Globus pallidus (tissue), 1 donor: ENCODE data around the gene TUT4.

ENCODE experiments used
- DNase-seq: peaks from one replicate; pipeline ENCODE4 v3.0.0-alpha.2; 2015; ENCODE audit warnings: low spot score

TUT4 gene

DNA sequence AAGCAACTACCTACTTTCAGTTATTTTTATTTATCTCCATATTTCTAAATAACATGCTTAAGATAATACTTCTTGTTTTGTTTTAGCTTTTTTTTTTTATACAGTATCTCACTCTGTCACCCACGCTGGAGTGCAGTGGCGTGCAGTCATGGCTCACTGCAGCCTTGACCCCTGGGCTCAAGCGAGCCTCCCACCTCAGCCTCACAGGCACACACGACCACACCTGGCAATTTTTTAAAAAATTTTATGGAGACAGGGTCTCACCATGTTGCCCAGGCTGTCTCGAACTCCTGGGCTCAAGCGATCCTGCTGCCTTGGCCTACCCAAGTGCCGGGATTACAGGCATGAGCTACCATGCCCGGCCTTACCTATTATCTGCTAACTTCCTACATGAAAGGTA is 20.6 kb downstream of the TUT4 start:
- DNase-seq = no peak

DNA sequence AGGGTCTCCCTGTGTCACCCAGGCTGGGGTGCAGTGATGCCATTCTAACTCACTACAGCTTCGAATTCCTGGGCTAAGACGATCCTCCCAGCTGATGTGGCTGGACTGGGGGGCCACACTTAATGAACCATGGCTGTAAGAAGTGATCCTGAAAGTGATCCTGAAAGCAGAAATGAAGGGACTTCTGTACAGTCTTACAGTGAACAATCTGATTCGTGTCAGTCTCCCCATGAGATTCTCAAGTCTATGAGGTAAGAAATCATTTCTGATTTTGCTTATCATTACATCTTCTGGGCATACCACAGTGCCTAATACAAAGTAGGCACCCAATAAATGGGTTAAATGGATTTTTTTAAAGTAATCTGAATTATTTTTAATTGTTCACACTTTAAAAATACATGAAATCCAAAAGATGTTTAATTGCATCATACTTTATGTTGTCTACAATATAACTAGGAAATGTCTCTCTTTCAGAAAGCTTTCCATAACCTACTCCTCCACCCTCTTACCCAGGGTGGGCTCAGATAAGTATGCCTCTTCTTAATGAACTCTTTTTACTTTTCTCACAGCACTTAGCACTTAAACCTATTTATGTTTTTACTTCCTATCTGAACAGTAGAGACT is 21.5 kb downstream of the TUT4 start:
- no peak for DNase-seq

- DNase-seq = no peak
Measured at GRCh38 chr1:52530563-52531144, 22.2 kb downstream of the TUT4 start.

DNA sequence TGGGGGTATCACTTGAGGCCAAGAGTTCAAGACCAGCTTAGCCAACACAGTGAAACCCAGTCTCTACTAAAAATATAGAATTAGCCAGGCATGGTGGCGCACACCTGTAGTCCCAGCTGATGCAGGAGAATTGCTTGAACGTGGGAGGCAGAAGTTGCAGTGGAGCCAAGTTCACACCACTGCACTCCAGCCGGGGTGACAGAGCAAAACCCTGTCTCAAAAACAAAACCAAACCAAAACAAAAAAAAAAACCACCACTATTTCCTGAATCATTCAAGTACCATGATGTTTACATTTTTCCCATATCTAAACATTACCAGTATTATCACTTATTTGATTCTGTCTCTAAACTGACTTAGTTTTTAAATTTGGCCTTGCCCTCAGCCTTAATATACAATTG is 29.5 kb downstream of the TUT4 start:
- DNase-seq = no peak

GRCh38 chr1:52520148-52520547 is 32.7 kb downstream of the TUT4 start:
- DNase-seq = no peak

DNA sequence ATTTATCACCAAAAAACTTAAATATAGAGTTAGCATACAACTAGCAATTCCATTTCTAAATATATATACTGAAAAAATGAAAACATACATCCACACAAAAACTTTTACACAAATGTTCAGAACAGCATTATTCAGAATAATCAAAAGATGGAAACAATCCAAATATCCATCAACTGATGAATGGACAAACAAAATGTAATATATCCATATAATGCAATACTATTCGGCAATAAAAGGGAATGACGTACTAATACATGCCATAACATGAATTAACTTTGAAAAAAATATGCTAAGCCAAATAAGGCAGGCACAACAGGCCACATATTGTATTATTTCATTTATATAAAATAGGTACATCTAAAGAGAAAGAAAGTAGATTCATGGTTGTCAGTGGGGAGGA is 33.9 kb downstream of the TUT4 start:
- no peak for DNase-seq

- DNase-seq = no peak
Measured at GRCh38 chr1:52511851-52512615, 40.9 kb downstream of the TUT4 start.

DNA sequence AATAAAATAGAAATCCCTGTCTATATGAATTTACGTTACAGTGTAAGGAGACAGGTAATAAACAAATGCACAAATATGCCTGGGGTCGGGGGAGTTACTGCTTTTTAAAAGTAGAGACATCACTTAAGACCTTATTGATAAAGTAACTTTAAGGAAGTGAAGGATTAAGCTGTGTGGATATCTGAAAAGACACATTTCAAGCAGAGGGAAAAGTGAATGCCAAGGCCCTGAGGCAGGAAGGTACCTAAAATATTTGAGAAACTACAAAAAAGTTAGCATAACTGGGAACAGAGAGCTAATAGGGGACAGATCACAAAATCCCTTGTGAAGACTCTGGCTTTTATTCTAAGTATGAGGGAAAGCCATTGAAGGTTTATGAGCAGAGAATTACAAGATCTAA is 41.5 kb downstream of the TUT4 start:
- no peak for DNase-seq

GRCh38 chr1:52506920-52507546 is 45.9 kb downstream of the TUT4 start:
- DNase-seq = no peak

DNA sequence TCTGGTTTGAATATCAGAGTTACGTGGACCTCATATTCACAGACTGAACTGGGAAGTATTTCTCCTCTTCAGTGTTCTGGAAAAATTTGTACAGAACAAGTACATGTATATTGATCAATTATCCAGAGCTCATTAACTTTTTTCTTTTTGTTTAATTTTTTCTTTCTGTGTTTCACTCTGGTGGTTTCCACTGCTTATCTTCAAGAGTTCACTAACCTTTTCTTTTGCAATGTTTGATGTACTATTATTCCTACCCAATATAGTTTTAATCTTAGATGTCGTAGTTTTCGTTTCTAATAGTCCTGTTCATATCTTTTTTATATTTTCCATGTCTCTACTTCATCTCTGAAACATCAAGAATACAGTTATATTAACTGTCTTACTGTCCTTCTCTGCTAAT is 46.5 kb downstream of the TUT4 start:
- DNase-seq = no peak

GRCh38 chr1:52504720-52505119 is 48.2 kb downstream of the TUT4 start:
- no peak for DNase-seq

GRCh38 chr1:52503706-52504105 is 49.2 kb downstream of the TUT4 start:
- no peak for DNase-seq

DNA sequence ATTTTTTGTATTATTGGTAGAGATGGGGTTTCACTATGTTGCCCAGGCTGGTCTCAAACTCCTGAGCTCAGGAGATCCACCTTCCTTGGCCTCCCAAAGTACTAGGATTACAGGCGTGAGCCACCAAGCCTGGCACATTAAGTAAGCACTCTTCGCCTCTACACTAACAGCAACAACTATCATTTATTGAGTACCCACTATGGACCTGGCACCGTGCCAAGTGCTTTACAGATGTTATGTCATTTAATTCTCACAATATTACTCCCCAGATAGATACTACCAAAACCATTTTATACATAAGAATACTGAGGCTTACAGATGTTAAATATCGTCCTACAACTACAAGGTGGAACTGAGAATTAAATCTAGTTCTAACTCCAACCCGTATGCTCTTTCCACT is 50.1 kb downstream of the TUT4 start:
- DNase-seq = no peak

GRCh38 chr1:52487632-52488031 is 65.3 kb downstream of the TUT4 start:
- DNase-seq = no peak

- no peak for DNase-seq
Measured at GRCh38 chr1:52482326-52483004, 70.4 kb downstream of the TUT4 start.

- DNase-seq = no peak
Measured at GRCh38 chr1:52479076-52479475, 73.8 kb downstream of the TUT4 start.

GRCh38 chr1:52477876-52478275 is 75.0 kb downstream of the TUT4 start:
- DNase-seq = no peak

GRCh38 chr1:52476943-52477342 is 75.9 kb downstream of the TUT4 start:
- DNase-seq = no peak

DNA sequence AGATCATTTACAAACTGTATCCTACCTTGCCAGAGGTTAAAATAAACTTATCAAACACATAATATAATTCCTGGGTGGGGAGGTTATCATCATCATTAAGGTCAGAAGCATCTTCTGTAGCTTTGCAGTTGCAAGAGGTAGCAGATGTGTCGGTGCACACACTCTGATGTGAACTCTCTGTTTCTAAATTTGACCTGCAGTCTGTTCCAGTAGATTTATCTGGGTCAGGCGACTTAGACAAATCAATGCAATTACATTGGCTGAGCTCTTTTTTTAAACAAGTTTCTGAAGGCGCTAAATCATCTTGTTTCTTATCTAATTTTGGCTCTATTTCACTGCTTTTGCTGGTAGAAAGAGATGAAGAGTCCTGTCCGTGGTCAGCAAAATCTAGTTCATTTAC is 78.1 kb downstream of the TUT4 start:
- DNase-seq = no peak

- no peak for DNase-seq
Measured at GRCh38 chr1:52473039-52473438, 79.9 kb downstream of the TUT4 start.

GRCh38 chr1:52472384-52472783 is 80.5 kb downstream of the TUT4 start:
- DNase-seq = no peak

DNA sequence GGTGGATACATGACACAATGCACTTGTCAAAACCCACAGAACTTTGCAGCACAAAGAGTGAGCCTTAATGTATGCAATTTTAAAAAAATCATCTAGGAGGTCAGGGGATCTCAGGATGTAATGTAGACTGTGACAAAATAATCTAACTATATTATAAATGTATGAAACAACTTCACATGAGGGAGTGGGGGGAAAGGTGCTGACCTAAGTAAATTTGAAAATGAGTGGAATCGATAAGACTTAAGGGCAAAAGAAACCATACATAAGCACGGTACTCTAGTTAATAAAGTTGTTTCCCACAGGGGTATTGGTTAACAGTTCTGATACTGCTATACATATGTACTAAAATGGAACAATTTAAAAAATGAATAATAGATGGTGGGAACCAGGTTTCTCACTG is 83.8 kb downstream of the TUT4 start:
- DNase-seq = no peak

DNA sequence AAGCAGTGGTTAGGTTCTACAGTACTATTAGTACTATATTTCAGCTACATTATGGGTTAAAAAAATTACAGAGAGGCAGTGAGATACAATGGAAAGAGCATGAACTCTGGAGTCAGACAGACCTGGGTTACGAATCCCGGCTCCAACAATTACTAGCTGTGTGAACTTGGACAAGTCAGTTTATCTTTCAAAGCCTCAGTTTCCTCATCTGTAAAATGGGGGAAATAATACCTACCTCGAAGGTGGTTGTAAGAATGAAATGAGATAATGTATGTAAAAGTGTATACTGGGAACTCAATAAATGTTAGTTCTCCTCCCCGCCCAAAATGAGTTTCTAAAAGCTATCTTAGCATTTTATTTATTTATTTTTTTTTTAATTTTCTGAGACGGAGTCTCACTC is 89.0 kb downstream of the TUT4 start:
- DNase-seq = no peak
